ENCODE data around the gene LRP4. TPM values are rescaled to one million over a fixed set of nuclear protein-coding genes. Genes with fewer than 3 reads are reported as not detected.

LRP4 gene
- total and polyA plus RNA-seq, 2 of the 13 experiments (the other 11 are each of a cell fraction or from before 2014, with no cell fraction given): 4.7 to 13.3 TPM

DNA sequence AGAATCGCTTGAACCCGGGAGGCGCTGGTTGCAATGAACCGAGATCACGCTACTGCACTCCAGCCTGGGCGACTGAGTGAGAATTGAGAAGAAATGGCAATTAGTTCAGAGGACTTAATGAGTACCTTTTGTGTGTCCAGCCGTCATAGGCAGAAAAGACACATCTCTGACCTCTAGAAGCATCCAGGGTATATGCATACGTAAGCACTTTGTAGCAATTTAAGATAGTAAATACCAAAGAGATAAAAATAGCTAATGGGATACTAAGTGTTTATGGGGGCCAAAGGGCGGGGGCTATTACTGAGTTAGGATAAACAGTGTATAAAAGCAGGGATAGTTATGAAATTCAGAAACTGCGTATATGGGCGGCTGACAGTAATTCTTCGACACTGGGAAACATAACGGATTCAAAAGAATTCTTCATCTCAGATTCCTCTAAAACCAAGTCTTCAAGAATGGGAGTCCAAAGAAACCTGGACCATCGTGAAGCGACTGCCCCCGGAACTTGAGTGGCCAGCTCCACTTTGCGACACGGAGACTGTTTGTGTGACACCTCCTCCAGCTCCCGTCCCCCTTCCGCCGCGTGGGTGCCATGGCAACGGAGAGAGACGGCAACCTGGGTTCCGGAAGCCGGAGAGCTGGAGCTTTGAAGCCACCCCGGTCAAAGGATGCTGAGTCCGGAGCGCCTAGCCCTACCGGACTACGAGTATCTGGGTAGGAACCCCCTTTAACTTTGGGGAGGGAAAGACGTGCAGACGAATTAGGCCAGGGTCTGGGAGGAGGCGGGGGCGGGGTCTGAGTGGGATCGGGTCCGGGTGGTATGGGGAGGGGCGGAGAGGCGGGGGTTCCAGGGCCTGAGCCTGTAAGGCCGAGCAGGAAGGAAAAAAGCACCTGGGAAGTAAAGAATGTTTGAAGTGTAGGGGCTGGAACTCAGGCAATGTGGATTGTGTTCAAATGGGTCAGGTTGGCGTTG lies 18.1 kb upstream of the LRP4 start, which contains the start of gene CSTPP1:
Gene CSTPP1, plus strand, starts transcription at position 624 of the 973 bp plus-strand sequence. Its CDS starts 45 bp downstream, at position 669.
- Histone ChIP-seq H2AFZ (ENCODE audit: low read length) (peak within 1 kb of the TSS; percentile 99), H3K27me3 (ENCODE audit: control insufficient read depth in 1 of 2, insufficient read depth in 2 of 2, low read length in 2 of 2) (no peaks in the 10 kb centered on the region), H4K20me1 (ENCODE audit: insufficient read depth, low read length) (no peaks in the 10 kb centered on the region), H3K36me3 (replicated peaks in 1 of 2; ENCODE audit: control insufficient read depth in 1 of 2, insufficient read depth in 2 of 2, low read length in 2 of 2) (no peaks in the 10 kb centered on the region; a peak in 1 of 5 replicates), H3K4me3 (replicated peaks in 1 of 3; ENCODE audit: insufficient read depth in 1 of 3, low read depth in 2 of 3, low read length in 3 of 3) (peak within 1 kb of the TSS; percentile 67 to 77 (median 74)), H3K4me1 (ENCODE audit: insufficient read depth, low read length) (peaks cover 11% of the 10 kb centered on the region), H3K27ac (ENCODE audit: extremely low read length, insufficient read depth, low read length) (peak within 1 kb of the TSS; percentile 50), H3K9me3 (ENCODE audit: low read length) (no peaks in the 10 kb centered on the region), H3K4me2 (ENCODE audit: low read depth, low read length) (peak within 1 kb of the TSS; percentile 88), H3K9ac (ENCODE audit: insufficient read depth, low read depth, low read length) (peak within 1 kb of the TSS; percentile 60), H3K79me2 (ENCODE audit: insufficient read depth, low read length) (no peaks in the 10 kb centered on the region)
- BruUV-seq (replicated peaks): no TSS peak
- intact Hi-C loops (cut with micrococcal nuclease; ENCODE audit: unreplicated experiment) (loop anchor here (2.0 kb wide), 1 partner anchor 182 kb away; no protein-coding TSS in a partner anchor), in situ Hi-C loops (cut with HindIII; ENCODE audit: extremely low pct_ligation_motif_present, low pct_unique_long_range_greater_than_20kb) (no loop called here)
- DNase-seq (ENCODE audit: low spot score): peak; percentile 88
- CTCF ChIA-PET (ENCODE audit: low intra/inter-chr PET ratio, low total read pairs): no interaction called here
- WGBS (ENCODE audit: low lambda C conversion rate): 30% methylated on average over 23 of the region's 41 CpGs
- FAIRE-seq: peak; percentile 69
- peak; percentile 99 for ATAC-seq
- POLR2A ChIA-PET: interaction anchor here (0.6 to 1.5 kb wide), 6 partner anchors 11 to 312 kb away, joined by 4 to 6 read pairs (median 6); partner anchors contain the start of gene ACP2
- no peak for TF ChIP-seq ESRRA (CRISPR knock-in tag; IDR thresholded peaks at IDR 0.05; ENCODE audit: low read depth)
- TF ChIP-seq, protein P1, sequence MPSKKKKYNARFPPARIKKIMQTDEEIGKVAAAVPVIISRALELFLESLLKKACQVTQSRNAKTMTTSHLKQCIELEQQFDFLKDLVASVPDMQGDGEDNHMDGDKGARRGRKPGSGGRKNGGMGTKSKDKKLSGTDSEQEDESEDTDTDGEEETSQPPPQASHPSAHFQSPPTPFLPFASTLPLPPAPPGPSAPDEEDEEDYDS (CRISPR knock-in tag; IDR thresholded peaks at IDR 0.05): 0 out of 2 replicates have a peak, but pooled peaks have one; percentile 60
- no peak for TF ChIP-seq GPBP1L1 (CRISPR knock-in tag; IDR thresholded peaks at IDR 0.05)
- TF ChIP-seq ZNF800 (CRISPR knock-in tag; IDR thresholded peaks at IDR 0.05): no peak
- TF ChIP-seq PAX8 (CRISPR knock-in tag; IDR thresholded peaks at IDR 0.05; ENCODE audit: borderline replicate concordance): no peak
- TF ChIP-seq ZFP41 (CRISPR knock-in tag; IDR thresholded peaks at IDR 0.05; ENCODE audit: borderline replicate concordance): no peak
- no peak for TF ChIP-seq HNRNPK (IDR thresholded peaks at IDR 0.05; ENCODE audit: low read depth, low read length, poor library complexity, severe bottlenecking)
- TF ChIP-seq DDIT3 (CRISPR knock-in tag; IDR thresholded peaks at IDR 0.05): no peak
- TF ChIP-seq, protein P2, sequence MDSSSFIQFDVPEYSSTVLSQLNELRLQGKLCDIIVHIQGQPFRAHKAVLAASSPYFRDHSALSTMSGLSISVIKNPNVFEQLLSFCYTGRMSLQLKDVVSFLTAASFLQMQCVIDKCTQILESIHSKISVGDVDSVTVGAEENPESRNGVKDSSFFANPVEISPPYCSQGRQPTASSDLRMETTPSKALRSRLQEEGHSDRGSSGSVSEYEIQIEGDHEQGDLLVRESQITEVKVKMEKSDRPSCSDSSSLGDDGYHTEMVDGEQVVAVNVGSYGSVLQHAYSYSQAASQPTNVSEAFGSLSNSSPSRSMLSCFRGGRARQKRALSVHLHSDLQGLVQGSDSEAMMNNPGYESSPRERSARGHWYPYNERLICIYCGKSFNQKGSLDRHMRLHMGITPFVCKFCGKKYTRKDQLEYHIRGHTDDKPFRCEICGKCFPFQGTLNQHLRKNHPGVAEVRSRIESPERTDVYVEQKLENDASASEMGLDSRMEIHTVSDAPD (CRISPR knock-in tag; IDR thresholded peaks at IDR 0.05): no peak
- peak; percentile 43; the same call in 1 of the 2 replicates for TF ChIP-seq RFX5 (IDR thresholded peaks at IDR 0.05; ENCODE audit: low read depth, low read length)
- peak; percentile 68; the same call in 1 of the 2 replicates for TF ChIP-seq MAX (IDR thresholded peaks at IDR 0.05)
- no peak for TF ChIP-seq ZFP36 (IDR thresholded peaks at IDR 0.05; ENCODE audit: borderline replicate concordance, low read depth, low read length, partially characterized antibody)
- no peak for TF ChIP-seq CBFB (CRISPR knock-in tag; IDR thresholded peaks at IDR 0.05)
- TF ChIP-seq ZNF572 (CRISPR knock-in tag; IDR thresholded peaks at IDR 0.05): no peak
- no peak for TF ChIP-seq SETDB1 (CRISPR knock-in tag; IDR thresholded peaks at IDR 0.05; ENCODE audit: borderline replicate concordance)
- TF ChIP-seq HOXD1 (CRISPR knock-in tag; IDR thresholded peaks at IDR 0.05): no peak
- TF ChIP-seq MATR3 (CRISPR knock-in tag; IDR thresholded peaks at IDR 0.05): no peak

Measured in HepG2 (cell line).